ENCODE measurements around the gene SRF. TPM values are rescaled to one million over a fixed set of nuclear protein-coding genes. Genes with fewer than 3 reads are reported as not detected.

Gene SRF
- total and polyA plus RNA-seq, 2 donors (not counting 3 experiments of a cell fraction or from before 2014, with no cell fraction given): 34.4 to 55.8 TPM

GRCh38 chr6:43219814-43220213 lies 48.7 kb downstream of the SRF start:
- H3K79me2 ChIP-seq (ENCODE audit: control insufficient read depth, insufficient read depth, low read length): no peaks in the 10 kb centered on the region
- no TSS peak for BruUV-seq (replicated peaks)
- peaks cover 0 to 31% of the 10 kb centered on the region in 2 experiments for H3K36me3 ChIP-seq (ENCODE audit: control insufficient read depth in 2 of 2, extremely low read depth in 1 of 2, insufficient read depth in 2 of 2, low read length in 2 of 2)
- no peak overlapping the region for H3K4me3 ChIP-seq (replicated peaks in 1 of 3; ENCODE audit: insufficient read depth in 1 of 3, low read depth in 1 of 3, low read length in 3 of 3)
- H4K20me1 ChIP-seq (replicated peaks; ENCODE audit: control insufficient read depth, extremely low read depth, insufficient read depth, low read length): no peaks in the 10 kb centered on the region
- intact Hi-C loops (cut with micrococcal nuclease) (no loop called here), dilution Hi-C loops (cut with MboI; ENCODE audit: extremely low pct_ligation_motif_present, low sequenced_read_pairs) (no loop called here)
- ChIA-PET POLR2A (no interaction called here), CTCF (interaction anchor here (3.0 kb wide), 1 partner anchor 9 kb away, joined by 16 read pairs; the partner anchor contains the start of gene DNPH1)
- no peak overlapping the region for H3K27ac ChIP-seq (ENCODE audit: insufficient read depth, low read depth, low read length)
- DNase-seq (ENCODE audit: low read depth, low spot score) (no peak), FAIRE-seq (no peak)
- no peak overlapping the region for H2AFZ ChIP-seq (ENCODE audit: low read depth, low read length)
- no peaks in the 10 kb centered on the region for H3K9me1 ChIP-seq (replicated peaks; ENCODE audit: control insufficient read depth, extremely low read depth, insufficient read depth, low read length)
- H3K4me2 ChIP-seq (ENCODE audit: insufficient read depth, low read length): no peak overlapping the region
- no peaks in the 10 kb centered on the region for H3K9me3 ChIP-seq (replicated peaks; ENCODE audit: control insufficient read depth, insufficient read depth, low read length)
- TF ChIP-seq POLR2AphosphoS5 (IDR thresholded peaks at IDR 0.05; ENCODE audit: insufficient read depth, low read depth, low read length): no peak
- no peak for TF ChIP-seq JUN (IDR thresholded peaks at IDR 0.05; ENCODE audit: borderline replicate concordance, insufficient read depth, insufficient read length, low read depth)
- no peak for TF ChIP-seq FOS (IDR thresholded peaks at IDR 0.05; ENCODE audit: borderline replicate concordance, insufficient read depth, low read length)
- TF ChIP-seq CTCF (IDR thresholded peaks at IDR 0.05; ENCODE audit: extremely low read depth in 1 of 2, insufficient read depth in 1 of 2, low read depth in 1 of 2, low read length in 2 of 2): no peak
- no peak for TF ChIP-seq MYC (IDR thresholded peaks at IDR 0.05; ENCODE audit: low read depth, low read length)
- TF ChIP-seq MAX (IDR thresholded peaks at IDR 0.05; ENCODE audit: insufficient read depth, insufficient read length): no peak
- TF ChIP-seq GATA2 (IDR thresholded peaks at IDR 0.05; ENCODE audit: insufficient read depth, insufficient read length, low read depth, low read length): no peak
- TF ChIP-seq EZH2 (IDR thresholded peaks at IDR 0.05; ENCODE audit: borderline replicate concordance, low read depth, low read length, severe bottlenecking): no peak
- TF ChIP-seq POLR2A (IDR thresholded peaks at IDR 0.05; ENCODE audit: low read depth, low read length): no peak
- H3K27me3 ChIP-seq (ENCODE audit: control insufficient read depth in 2 of 2, insufficient read depth in 2 of 2, low read length in 2 of 2): no peaks in the 10 kb centered on the region
- H3K9ac ChIP-seq (replicated peaks; ENCODE audit: extremely low read depth, insufficient read depth, low read length): no peak overlapping the region
- H3K4me1 ChIP-seq (ENCODE audit: control insufficient read depth, extremely low read depth, insufficient read depth, low read length): peaks cover 3% of the 10 kb centered on the region
